ENCODE results near the gene DNASE1L3. TPM values are rescaled to one million over a fixed set of nuclear protein-coding genes. Genes with fewer than 3 reads are reported as not detected.
A peak's percentile ranks its signal among the peaks of the same experiment; 100 is the strongest.

DNASE1L3 gene
- total and polyA plus RNA-seq, 11 donors: 0.44 to 4.1 (median 1.2) TPM

DNA sequence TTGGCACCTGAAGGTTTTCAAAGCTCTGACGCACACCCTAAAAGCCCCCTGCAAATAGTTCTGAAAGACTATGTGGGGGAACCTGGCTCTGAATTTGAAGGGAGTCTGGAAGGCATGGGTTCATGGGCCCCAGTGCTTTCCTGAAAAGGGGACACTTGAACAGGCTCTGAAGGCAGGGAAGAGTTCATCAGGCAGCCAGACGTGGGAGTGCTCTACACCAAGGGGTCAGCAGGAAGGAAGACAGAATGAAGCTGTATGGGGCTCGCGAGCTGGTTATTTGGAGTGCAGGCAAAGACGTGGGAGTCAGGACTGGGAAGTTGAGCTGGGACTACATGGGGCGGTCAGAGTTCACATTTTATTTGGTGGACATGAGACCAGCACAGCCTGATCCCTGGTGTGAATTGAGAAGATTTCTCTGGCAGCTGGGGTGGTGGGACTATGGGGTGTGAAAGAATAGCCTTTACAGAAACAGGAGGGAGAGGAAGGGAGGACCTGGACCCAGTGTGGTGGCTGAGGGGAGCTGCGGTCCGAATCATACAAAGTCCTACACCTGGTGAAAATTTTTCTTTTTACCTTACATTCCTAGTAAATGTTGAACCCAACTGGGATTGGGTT lies 39.4 kb upstream of the DNASE1L3 start:
- no peak overlapping the region for H3K4me3 ChIP-seq
- peak overlapping the region in 1 of 12 donors; percentile 13 for H3K27ac ChIP-seq
- H3K9me3 ChIP-seq: no peaks in the 10 kb centered on the region
- no peak for ATAC-seq
- H3K27me3 ChIP-seq: no peaks in the 10 kb centered on the region
- DNase-seq: no peak
- TF ChIP-seq, protein P1, sequence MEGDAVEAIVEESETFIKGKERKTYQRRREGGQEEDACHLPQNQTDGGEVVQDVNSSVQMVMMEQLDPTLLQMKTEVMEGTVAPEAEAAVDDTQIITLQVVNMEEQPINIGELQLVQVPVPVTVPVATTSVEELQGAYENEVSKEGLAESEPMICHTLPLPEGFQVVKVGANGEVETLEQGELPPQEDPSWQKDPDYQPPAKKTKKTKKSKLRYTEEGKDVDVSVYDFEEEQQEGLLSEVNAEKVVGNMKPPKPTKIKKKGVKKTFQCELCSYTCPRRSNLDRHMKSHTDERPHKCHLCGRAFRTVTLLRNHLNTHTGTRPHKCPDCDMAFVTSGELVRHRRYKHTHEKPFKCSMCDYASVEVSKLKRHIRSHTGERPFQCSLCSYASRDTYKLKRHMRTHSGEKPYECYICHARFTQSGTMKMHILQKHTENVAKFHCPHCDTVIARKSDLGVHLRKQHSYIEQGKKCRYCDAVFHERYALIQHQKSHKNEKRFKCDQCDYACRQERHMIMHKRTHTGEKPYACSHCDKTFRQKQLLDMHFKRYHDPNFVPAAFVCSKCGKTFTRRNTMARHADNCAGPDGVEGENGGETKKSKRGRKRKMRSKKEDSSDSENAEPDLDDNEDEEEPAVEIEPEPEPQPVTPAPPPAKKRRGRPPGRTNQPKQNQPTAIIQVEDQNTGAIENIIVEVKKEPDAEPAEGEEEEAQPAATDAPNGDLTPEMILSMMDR (IDR thresholded peaks at IDR 0.05): peak in 1 of 12 donors; percentile 0
- no peak for TF ChIP-seq POLR2A (IDR thresholded peaks at IDR 0.05)
- 59 to 76% (median 67%) methylated on average over 8 of the region's 8 CpGs for WGBS, 4 donors
- intact Hi-C loops (cut with DNase I): loop anchor here in 1 of 10 donors (5.0 kb wide), 1 partner anchor 47 kb away; no protein-coding TSS in a partner anchor
- peaks cover 0 to 18% (median 6%) of the 10 kb centered on the region in 12 donors for H3K4me1 ChIP-seq
- peaks cover 0 to 6% (median 0%) of the 10 kb centered on the region in 9 donors for H3K36me3 ChIP-seq

DNA sequence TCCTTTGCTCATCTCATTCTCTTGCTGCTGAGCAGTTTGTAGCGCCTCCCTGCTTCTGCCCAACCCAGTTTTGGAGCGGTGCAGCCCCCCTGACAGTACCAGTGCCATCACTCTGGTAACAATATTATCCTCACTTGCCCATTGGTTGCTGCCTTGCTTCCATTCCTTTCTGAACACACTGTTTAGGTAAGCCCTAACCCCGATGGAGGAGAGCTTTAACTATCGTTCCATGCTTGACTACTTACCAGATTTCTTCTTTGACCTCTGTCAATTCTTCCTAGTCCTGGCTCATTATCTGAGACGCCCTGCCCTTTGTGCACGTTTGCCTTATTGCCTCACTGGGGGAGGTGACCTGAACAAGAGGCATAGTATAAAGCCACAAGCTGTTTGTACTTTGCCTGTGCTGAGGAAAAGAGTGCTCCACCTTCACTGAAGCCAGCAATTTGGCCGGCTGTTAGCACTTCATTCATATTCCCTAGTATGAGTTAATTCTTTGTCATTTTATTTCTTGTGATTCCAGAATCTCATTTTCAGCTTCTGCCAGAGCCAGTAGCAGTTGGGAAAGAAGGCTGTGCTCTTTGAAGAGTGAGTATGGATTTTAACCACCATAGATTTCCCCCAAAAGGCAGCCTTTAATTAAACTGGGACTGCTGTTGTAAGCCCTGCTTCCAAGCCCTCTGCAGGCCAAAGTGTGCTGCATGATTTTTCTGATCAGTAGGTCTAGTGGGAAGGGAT lies 38.8 kb upstream of the DNASE1L3 start:
- peak overlapping the region in 1 of 12 donors; percentile 13 for H3K27ac ChIP-seq
- DNase-seq (no peak), ATAC-seq (no peak)
- 61 to 73% (median 67%) methylated on average over 7 of the region's 7 CpGs for WGBS, 4 donors
- peaks cover 0 to 18% (median 6%) of the 10 kb centered on the region in 12 donors for H3K4me1 ChIP-seq
- H3K9me3 ChIP-seq: no peaks in the 10 kb centered on the region
- intact Hi-C loops (cut with DNase I): loop anchor here in 2 of 10 donors (5.0 to 10.0 kb wide), 2 partner anchors 45 to 48 kb away; no protein-coding TSS in a partner anchor
- H3K27me3 ChIP-seq: no peaks in the 10 kb centered on the region
- TF ChIP-seq POLR2A (IDR thresholded peaks at IDR 0.05): no peak
- TF ChIP-seq, protein P1 (IDR thresholded peaks at IDR 0.05): peak in 3 of 12 donors; percentile 8 to 25 (median 16)
- H3K36me3 ChIP-seq: peaks cover 0 to 6% (median 0%) of the 10 kb centered on the region in 9 donors
- no peak overlapping the region for H3K4me3 ChIP-seq

DNA sequence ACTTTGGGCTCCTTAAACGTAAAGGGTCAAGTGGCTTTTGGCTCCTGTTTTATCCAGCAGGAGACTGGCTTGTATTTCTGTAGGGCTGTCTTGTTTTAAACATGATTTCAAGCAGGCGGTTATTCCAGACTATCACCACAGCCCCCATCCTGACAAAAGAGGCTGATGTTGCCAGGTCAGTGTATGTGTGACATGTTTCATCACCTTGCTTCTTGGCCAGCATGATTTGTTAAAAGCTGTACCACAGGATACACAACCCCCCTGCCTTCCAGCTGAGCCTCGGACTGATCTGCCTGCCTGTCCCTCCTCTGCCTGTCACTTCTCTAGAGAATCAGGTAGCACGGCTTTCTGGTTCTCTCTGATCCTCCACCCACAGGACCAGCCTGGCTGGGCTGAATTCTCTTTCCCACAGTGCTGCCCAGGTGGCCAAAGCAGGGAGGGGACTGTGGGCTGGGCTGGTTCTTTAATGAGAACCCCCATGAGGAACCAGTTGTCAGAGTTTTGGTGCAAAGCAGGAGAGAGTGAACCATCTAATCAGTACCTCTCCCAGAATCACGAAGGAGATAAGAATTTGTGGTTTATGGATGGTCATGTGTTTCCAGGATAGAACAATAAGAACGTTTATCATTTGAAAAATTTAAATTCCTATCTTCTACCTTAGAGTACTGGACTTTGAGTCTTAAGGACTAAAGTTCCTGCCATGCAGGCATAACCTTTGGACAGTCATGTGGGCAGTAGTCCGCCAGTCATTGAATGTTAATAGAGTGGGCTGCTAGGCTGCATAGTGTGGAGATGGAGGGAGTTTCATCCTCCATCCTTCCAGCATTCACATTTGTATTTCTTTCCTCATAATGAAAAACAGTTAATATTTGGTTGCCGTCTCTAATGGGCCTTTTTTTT lies 35.6 kb upstream of the DNASE1L3 start:
- intact Hi-C loops (cut with DNase I): loop anchor here in 1 of 10 donors (10.0 kb wide), 1 partner anchor 48 kb away; no protein-coding TSS in a partner anchor
- H3K4me1 ChIP-seq: peaks cover 0 to 28% (median 6%) of the 10 kb centered on the region in 12 donors
- H3K27ac ChIP-seq: peak overlapping the region in 1 of 12 donors; percentile 15
- H3K4me3 ChIP-seq: no peak overlapping the region
- H3K27me3 ChIP-seq: no peaks in the 10 kb centered on the region
- 53 to 63% (median 61%) methylated on average over 8 of the region's 8 CpGs for whole genome bisulfite sequencing, 4 donors
- no peak for TF ChIP-seq POLR2A (IDR thresholded peaks at IDR 0.05)
- TF ChIP-seq, protein P1 (IDR thresholded peaks at IDR 0.05): no peak
- H3K9me3 ChIP-seq: no peaks in the 10 kb centered on the region
- peak in 3 of 4 donors; percentile 21 to 53 (median 51) for ATAC-seq
- DNase-seq: peak in 1 of 5 donors; percentile 42
- no peaks in the 10 kb centered on the region for H3K36me3 ChIP-seq

All from heart left ventricle (tissue), 16 donors.